ENCODE measurements around the gene F12. TPM values are rescaled to one million over a fixed set of nuclear protein-coding genes. Genes with fewer than 3 reads are reported as not detected.
"Not testable (repeated sequence)": the region's sequence is repeated elsewhere in the genome, so short reads cannot be mapped to it uniquely, and the experiment has no call there.

The F12 gene
- total and polyA plus RNA-seq, 10 donors = 0.60 to 2.3 (median 1.1) TPM

DNA sequence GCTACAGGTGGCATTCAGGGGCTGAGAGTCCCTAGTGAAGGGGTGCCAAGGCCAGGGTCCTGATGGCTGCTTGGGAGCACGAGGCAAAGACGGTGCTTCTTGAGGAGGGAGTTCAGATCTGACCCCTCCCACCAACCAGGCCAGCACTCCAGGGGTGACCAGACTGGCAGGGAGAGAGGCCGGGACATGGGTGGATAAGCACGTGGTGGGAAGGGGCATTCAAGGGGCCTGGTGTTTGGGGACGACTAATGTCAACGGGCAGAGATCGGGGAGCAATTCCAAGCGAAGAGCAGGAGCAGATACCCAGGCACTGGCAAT is 47.1 kb downstream of the F12 start:
- Histone ChIP-seq H3K27ac (peak overlapping the region in 7 of 8 donors; percentile 57 to 92 (median 76)), H3K9me3 (no peaks in the 10 kb centered on the region), H3K4me1 (peaks cover 41 to 100% (median 83%) of the 10 kb centered on the region in 6 donors), H3K36me3 (peaks cover 0 to 27% (median 9%) of the 10 kb centered on the region in 6 donors), H3K27me3 (replicated peaks in 1 of 7) (no peaks in the 10 kb centered on the region), H3K4me3 (peak overlapping the region in 5 of 8 donors; percentile 31 to 76 (median 49))
- DNase-seq = no peak
- intact Hi-C loops (cut with DNase I; ENCODE audit: low total_unique reads) = loop anchor here (10.0 kb wide), 1 partner anchor 47 kb away; the partner anchor contains the start of gene MXD3
- no peak for TF ChIP-seq POLR2AphosphoS5 (IDR thresholded peaks at IDR 0.05)
- TF ChIP-seq, protein P1, sequence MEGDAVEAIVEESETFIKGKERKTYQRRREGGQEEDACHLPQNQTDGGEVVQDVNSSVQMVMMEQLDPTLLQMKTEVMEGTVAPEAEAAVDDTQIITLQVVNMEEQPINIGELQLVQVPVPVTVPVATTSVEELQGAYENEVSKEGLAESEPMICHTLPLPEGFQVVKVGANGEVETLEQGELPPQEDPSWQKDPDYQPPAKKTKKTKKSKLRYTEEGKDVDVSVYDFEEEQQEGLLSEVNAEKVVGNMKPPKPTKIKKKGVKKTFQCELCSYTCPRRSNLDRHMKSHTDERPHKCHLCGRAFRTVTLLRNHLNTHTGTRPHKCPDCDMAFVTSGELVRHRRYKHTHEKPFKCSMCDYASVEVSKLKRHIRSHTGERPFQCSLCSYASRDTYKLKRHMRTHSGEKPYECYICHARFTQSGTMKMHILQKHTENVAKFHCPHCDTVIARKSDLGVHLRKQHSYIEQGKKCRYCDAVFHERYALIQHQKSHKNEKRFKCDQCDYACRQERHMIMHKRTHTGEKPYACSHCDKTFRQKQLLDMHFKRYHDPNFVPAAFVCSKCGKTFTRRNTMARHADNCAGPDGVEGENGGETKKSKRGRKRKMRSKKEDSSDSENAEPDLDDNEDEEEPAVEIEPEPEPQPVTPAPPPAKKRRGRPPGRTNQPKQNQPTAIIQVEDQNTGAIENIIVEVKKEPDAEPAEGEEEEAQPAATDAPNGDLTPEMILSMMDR (IDR thresholded peaks at IDR 0.05 in 8 of 11, conservative IDR thresholded peaks at IDR 0.05 in 3 of 11) = no peak
- TF ChIP-seq POLR2A (IDR thresholded peaks at IDR 0.05) = no peak
- WGBS, 5 donors = 63 to 71% (median 68%) methylated on average over 8 of the region's 8 CpGs

- no peaks in the 10 kb centered on the region for H3K9me3 ChIP-seq
- H3K4me1 ChIP-seq = peaks cover 47 to 100% (median 87%) of the 10 kb centered on the region in 6 donors
- intact Hi-C loops (cut with DNase I; ENCODE audit: low total_unique reads) = loop anchor here (10.0 kb wide), 1 partner anchor 47 kb away; the partner anchor contains the start of gene MXD3
- peak overlapping the region in 2 of 8 donors; percentile 43 to 76 for H3K4me3 ChIP-seq
- H3K27ac ChIP-seq = peak overlapping the region; percentile 57 to 92 (median 74)
- DNase-seq = peak; percentile 88
- WGBS, 5 donors = 43 to 59% (median 48%) methylated on average over 6 of the region's 6 CpGs
- H3K36me3 ChIP-seq = peaks cover 0 to 21% (median 4%) of the 10 kb centered on the region in 6 donors
- no peaks in the 10 kb centered on the region for H3K27me3 ChIP-seq (replicated peaks in 1 of 7)
- peak; percentile 13 to 38 (median 31) for TF ChIP-seq POLR2AphosphoS5 (IDR thresholded peaks at IDR 0.05)
- no peak for TF ChIP-seq POLR2A (IDR thresholded peaks at IDR 0.05)
- TF ChIP-seq, protein P1 (IDR thresholded peaks at IDR 0.05 in 8 of 11, conservative IDR thresholded peaks at IDR 0.05 in 3 of 11) = peak in 4 of 11 experiments; percentile 18 to 30 (median 28)
Measured at GRCh38 chr5:177361418-177362291, 47.7 kb downstream of the F12 start.

GRCh38 chr5:177360740-177361139 is 48.6 kb downstream of the F12 start:
- H3K27me3 ChIP-seq (replicated peaks in 1 of 7); DNase-seq; H3K9me3 ChIP-seq: not testable (repeated sequence)
- H3K27ac ChIP-seq = peak overlapping the region in 6 of 8 donors; percentile 63 to 92 (median 81)
- H3K36me3 ChIP-seq = peaks cover 0 to 12% (median 2%) of the 10 kb centered on the region in 6 donors
- intact Hi-C loops (cut with DNase I; ENCODE audit: low total_unique reads) = loop anchor here (10.0 kb wide), 1 partner anchor 46 kb away; the partner anchor contains the start of gene MXD3
- WGBS, 5 donors = 88 to 95% (median 90%) methylated on average over 6 to 7 of the region's 7 CpGs
- H3K4me1 ChIP-seq = peaks cover 44 to 100% (median 86%) of the 10 kb centered on the region in 6 donors
- peak overlapping the region in 1 of 8 donors; percentile 76 for H3K4me3 ChIP-seq

DNA sequence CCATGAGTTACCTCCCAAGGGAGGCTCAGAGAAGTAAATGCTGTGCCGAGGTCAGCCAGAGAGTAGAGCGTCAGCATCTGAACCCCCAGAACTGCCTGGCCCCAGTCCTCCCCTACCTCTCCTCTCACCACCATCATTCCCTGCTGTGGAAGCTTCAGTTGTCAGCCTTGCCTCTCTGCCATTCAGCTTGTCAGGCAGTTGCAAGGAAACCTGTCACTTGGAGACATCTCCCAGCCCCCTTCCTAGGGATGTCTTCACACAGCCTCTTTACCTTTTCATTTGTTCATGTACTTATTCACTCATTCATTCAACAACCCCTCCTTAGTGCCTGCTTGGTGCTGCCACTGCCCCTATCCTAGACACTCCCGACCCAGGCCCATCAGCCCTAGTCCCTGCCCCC is 49.5 kb downstream of the F12 start:
- 75 to 92% (median 87%) methylated on average over 2 to 3 of the region's 3 CpGs for WGBS, 5 donors
- intact Hi-C loops (cut with DNase I; ENCODE audit: low total_unique reads) = loop anchor here (10.0 kb wide), 1 partner anchor 45 kb away; the partner anchor contains the start of gene MXD3
- Histone ChIP-seq H3K4me1 (peaks cover 44 to 100% (median 85%) of the 10 kb centered on the region in 6 donors), H3K27me3 (replicated peaks in 1 of 7) (no peaks in the 10 kb centered on the region), H3K4me3 (peak overlapping the region in 3 of 8 donors; percentile 67 to 97 (median 85)), H3K9me3 (peaks cover 0 to 5% (median 0%) of the 10 kb centered on the region in 8 donors), H3K27ac (peak overlapping the region in 4 of 8 donors; percentile 89 to 92 (median 90)), H3K36me3 (peaks cover 0 to 3% (median 1%) of the 10 kb centered on the region in 6 donors)
- TF ChIP-seq, protein P1 (IDR thresholded peaks at IDR 0.05 in 8 of 11, conservative IDR thresholded peaks at IDR 0.05 in 3 of 11) = no peak
- no peak for TF ChIP-seq POLR2A (IDR thresholded peaks at IDR 0.05)
- no peak for DNase-seq
